IMR-90 (cell line): ENCODE results near the gene PITHD1. TPM values are rescaled to one million over a fixed set of nuclear protein-coding genes. Genes with fewer than 3 reads are reported as not detected.

Experiments
- ATAC-seq: fragments of 200-7000 bp; cut with Tn5 transposase; 2 replicates; pipeline ENCODE4 v1.9.1; 2020; ENCODE audit warnings: low read depth, mild to moderate bottlenecking, moderate library complexity
- BruUV-seq: library from RNA; stranded (reverse); fragments of 400-500 nt; replicated peaks from 2 replicates; lab custom pipeline; 2021; lab: Mats Ljungman, UMichigan
- CTCF ChIA-PET: fragments of 300-600 bp; formaldehyde crosslinking; extraction: SDS; loops from one replicate; lab custom pipeline; 2021; ENCODE audit warnings: antibody characterized with exemption; lab: Yijun Ruan, JAX
- POLR2A ChIA-PET: fragments of 300-600 bp; sonication (Branson Sonifier 250); formaldehyde crosslinking; loops from one replicate; lab custom pipeline; 2022; ENCODE audit warnings: antibody characterized with exemption; ENCODE audit not compliant: unreplicated experiment; lab: Charles Lee
- DNase-seq: peaks from one replicate; pipeline ENCODE4 v3.0.0; 2013
- H2AFZ ChIP-seq: replicated peaks from 2 replicates; pipeline ENCODE3; 2013; ENCODE audit warnings: low read length, mild to moderate bottlenecking; ENCODE audit not compliant: poor library complexity
- H2AK5ac ChIP-seq: 2 replicates; pipeline ENCODE4 v1.6.1; 2013; ENCODE audit warnings: low read depth, low read length, inconsistent platforms
- H2AK9ac ChIP-seq: replicated peaks from 2 replicates; pipeline ENCODE3; 2013; ENCODE audit warnings: mild to moderate bottlenecking, low read depth, low read length, moderate library complexity; ENCODE audit not compliant: poor library complexity
- H2BK120ac ChIP-seq: 2 replicates; pipeline ENCODE4 v1.6.1; 2013; ENCODE audit warnings: low read depth, low read length, inconsistent platforms
- H2BK15ac ChIP-seq: 3 replicates; pipeline ENCODE4 v1.6.1; 2013; ENCODE audit warnings: low read depth, low read length, inconsistent platforms
- H2BK20ac ChIP-seq: 2 replicates; pipeline ENCODE4 v1.6.1; 2013; ENCODE audit warnings: low read depth, mild to moderate bottlenecking, inconsistent platforms, low read length, moderate library complexity
- H2BK5ac ChIP-seq: 2 replicates; pipeline ENCODE4 v1.6.1; 2013; ENCODE audit warnings: mild to moderate bottlenecking, low read depth, low read length, inconsistent platforms; ENCODE audit not compliant: poor library complexity, severe bottlenecking
- H3K14ac ChIP-seq: replicated peaks from 2 replicates; pipeline ENCODE4 v1.6.1; 2013; ENCODE audit warnings: low read depth, low read length, inconsistent platforms
- H3K18ac ChIP-seq: 2 replicates; pipeline ENCODE4 v1.6.1; 2013; ENCODE audit warnings: low read depth, low read length, control low read depth
- H3K23ac ChIP-seq: 2 replicates; pipeline ENCODE4 v1.6.1; 2013; ENCODE audit warnings: low read depth, low read length, inconsistent platforms
- H3K27ac ChIP-seq: 2 replicates; pipeline ENCODE4 v1.5.1; 2013; ENCODE audit warnings: mild to moderate bottlenecking, control low read depth, low read length; ENCODE audit not compliant: insufficient read depth
- H3K27me3 ChIP-seq: 2 replicates; pipeline ENCODE4 v1.6.1; 2013; ENCODE audit warnings: low read length; ENCODE audit not compliant: control insufficient read depth, insufficient read depth
- H3K36me3 ChIP-seq: 2 replicates; pipeline ENCODE4 v1.6.1; 2013; ENCODE audit warnings: low read length, mixed read lengths; ENCODE audit not compliant: control insufficient read depth, insufficient read depth
- H3K4ac ChIP-seq: 2 replicates; pipeline ENCODE4 v1.6.1; 2013; ENCODE audit warnings: low read depth, low read length, inconsistent platforms
- H3K4me1 ChIP-seq: 2 replicates; pipeline ENCODE4 v1.6.1; 2013; ENCODE audit warnings: low read length, mixed read lengths; ENCODE audit not compliant: control insufficient read depth, insufficient read depth
- H3K4me2 ChIP-seq: 2 replicates; pipeline ENCODE4 v1.6.1; 2013; ENCODE audit warnings: low read depth, mild to moderate bottlenecking, control low read depth, low read length, moderate library complexity
- H3K4me3 ChIP-seq: 2 replicates; pipeline ENCODE4 v1.5.1; 2013; ENCODE audit warnings: low read depth, mild to moderate bottlenecking, control low read depth, low read length, moderate library complexity; ENCODE audit not compliant: insufficient read depth
- H3K56ac ChIP-seq: 2 replicates; pipeline ENCODE4 v1.6.1; 2013; ENCODE audit warnings: low read length, inconsistent platforms; ENCODE audit not compliant: insufficient read depth; ENCODE audit errors: extremely low read depth
- H3K79me1 ChIP-seq, 2 experiments: 2 replicates each; pipeline ENCODE4 v1.6.1; 2013; ENCODE audit warnings: low read length in 2 of 2, inconsistent platforms in 1 of 2, low read depth in 1 of 2
- H3K9ac ChIP-seq: 2 replicates; pipeline ENCODE4 v1.6.1; 2013; ENCODE audit warnings: low read depth, low read length, control low read depth
- H3K9me1 ChIP-seq: 2 replicates; pipeline ENCODE4 v1.6.1; 2013; ENCODE audit warnings: low read length, inconsistent platforms; ENCODE audit not compliant: insufficient read depth
- H3K9me3 ChIP-seq: 2 replicates; pipeline ENCODE4 v1.6.1; 2013; ENCODE audit warnings: low read length; ENCODE audit not compliant: control insufficient read depth, insufficient read depth
- H4K20me1 ChIP-seq: 2 replicates; pipeline ENCODE4 v1.6.1; 2013; ENCODE audit warnings: low read length, inconsistent platforms; ENCODE audit not compliant: insufficient read depth
- H4K5ac ChIP-seq: 2 replicates; pipeline ENCODE4 v1.6.1; 2013; ENCODE audit warnings: mild to moderate bottlenecking, low read depth, low read length, control low read depth
- H4K8ac ChIP-seq, 2 experiments: 2 replicates each; pipeline ENCODE4 v1.6.1; 2013; ENCODE audit warnings: low read depth in 2 of 2, low read length in 2 of 2, control low read depth in 1 of 2, inconsistent platforms in 1 of 2
- H4K91ac ChIP-seq: 2 replicates; pipeline ENCODE4 v1.6.1; 2013; ENCODE audit warnings: low read depth, low read length, inconsistent platforms; ENCODE audit not compliant: insufficient read depth
- BHLHE40 ChIP-seq: fragments of 150-350 bp; IDR thresholded peaks from 2 replicates; pipeline ENCODE4 v1.6.1; 2016; ENCODE audit warnings: mild to moderate bottlenecking, low read depth, low read length
- CEBPB ChIP-seq: IDR thresholded peaks from 2 replicates; pipeline ENCODE4 v1.6.1; 2012; ENCODE audit warnings: low read depth, low read length, improper control_type of control experiment
- FOS ChIP-seq: fragments of 150-350 bp; IDR thresholded peaks from 2 replicates; pipeline ENCODE4 v1.6.1; 2016; ENCODE audit warnings: low read depth, low read length
- MAFK ChIP-seq: IDR thresholded peaks from 2 replicates; pipeline ENCODE4 v1.6.1; 2012; ENCODE audit warnings: low read depth, low read length, improper control_type of control experiment
- POLR2A ChIP-seq: IDR thresholded peaks from 2 replicates; pipeline ENCODE4 v1.6.1; 2012; ENCODE audit warnings: mild to moderate bottlenecking, low read depth, low read length
- RAD21 ChIP-seq: IDR thresholded peaks from 2 replicates; pipeline ENCODE4 v1.6.1; 2012; ENCODE audit warnings: low read length, improper control_type of control experiment
- RFX5 ChIP-seq: IDR thresholded peaks from 2 replicates; pipeline ENCODE4 v1.8.0; 2012; ENCODE audit warnings: low read depth, mild to moderate bottlenecking, low read length, moderate library complexity
- WGBS, 2 experiments: methylation state at CpG; one replicate each; pipeline versions ENCODE4 v1.1.5 to v1.1.7; 2013; ENCODE audit warnings: missing lambda C conversion rate in 2 of 2; ENCODE audit not compliant: insufficient read length in 1 of 2; ENCODE audit errors: extremely low coverage in 2 of 2; 5-methylcytosine and 5-hydroxymethylcytosine counted together
- dilution Hi-C: fragments of 300-500 bp; cut with HindIII; formaldehyde crosslinking; loops from one replicate; pipeline ENCODE4 v1.14.3; 2018; ENCODE audit warnings: low sequenced_read_pairs; ENCODE audit not compliant: unreplicated experiment
- in situ Hi-C: fragments of 300-500 bp; cut with MboI; formaldehyde crosslinking; loops from 3 replicates; pipeline ENCODE4 v1.14.3; 2019; ENCODE audit warnings: low sequenced_read_pairs, inconsistent platforms, mixed read lengths
- intact Hi-C: fragments of 100-400 bp; cut with micrococcal nuclease; formaldehyde crosslinking; loops from 2 replicates; pipeline ENCODE4 v1.10.0; 2022
- polyA plus RNA-seq, 3 experiments: library from polyadenylated mRNA; depleted of rRNA; stranded (reverse); fragments of >200 nt; gene quantifications; 2 replicates each; pipeline ENCODE4 v1.2.3, GENCODE V29; 2012; ENCODE audit warnings: low replicate concordance in 1 of 3
- total RNA-seq: library from RNA; depleted of rRNA; stranded (reverse); fragments of >200 nt; gene quantifications from 2 replicates; pipeline ENCODE4 v1.2.3, GENCODE V29; 2012

The PITHD1 gene
- total and polyA plus RNA-seq, 2 of the 4 experiments (the other 2 are of a cell fraction) = 23.8 to 32.0 TPM

DNA sequence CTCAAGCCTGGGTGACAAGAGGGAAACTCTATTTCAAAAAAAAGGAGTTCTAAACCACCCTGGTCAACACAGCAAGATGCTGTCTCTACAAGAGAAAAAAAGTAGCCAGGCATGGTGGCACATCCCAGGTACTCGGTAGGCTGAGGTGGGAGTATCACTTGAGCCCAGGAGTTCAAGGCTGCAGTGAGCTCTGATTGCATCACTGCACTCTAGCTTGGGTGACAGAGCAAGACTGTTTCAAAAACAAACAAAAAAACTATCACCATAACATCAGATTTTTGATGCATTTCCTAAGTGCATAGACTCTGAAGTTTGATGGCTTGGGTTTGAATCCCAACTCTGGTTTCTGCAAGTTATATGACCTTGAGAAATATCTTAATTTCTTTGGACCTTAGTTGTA, 25.3 kb upstream of the PITHD1 start:
- POLR2A ChIA-PET = no interaction called here
- CTCF ChIA-PET = interaction anchor here (0.5 kb wide), 1 partner anchor 7 kb away, joined by 3 read pairs; no protein-coding TSS in a partner anchor
- Histone ChIP-seq H3K4me2 (no peak overlapping the region), H2BK120ac (no peak overlapping the region), H3K4me1 (no peaks in the 10 kb centered on the region), H4K20me1 (peaks cover 36% of the 10 kb centered on the region), H3K79me1 (peaks cover 25 to 66% of the 10 kb centered on the region in 2 experiments), H3K23ac (no peak overlapping the region), H2BK5ac (no peak overlapping the region), H2AK5ac (no peak overlapping the region), H2AK9ac (no peak overlapping the region), H3K14ac (no peak overlapping the region), H3K9me3 (no peaks in the 10 kb centered on the region), H3K18ac (no peak overlapping the region), H4K8ac (no peak overlapping the region), H3K27me3 (no peaks in the 10 kb centered on the region), H2BK20ac (no peak overlapping the region), H3K9me1 (0 out of 2 replicates have a peak, but pooled peaks cover 4% of the 10 kb centered on the region), H3K36me3 (peaks cover 64% of the 10 kb centered on the region), H4K91ac (no peak overlapping the region), H3K4me3 (no peak overlapping the region), H2AFZ (no peak overlapping the region), H3K9ac (no peak overlapping the region), H3K27ac (no peak overlapping the region), H3K56ac (no peak overlapping the region), H3K4ac (no peak overlapping the region), H4K5ac (no peak overlapping the region), H2BK15ac (no peak overlapping the region)
- DNase-seq (no peak), ATAC-seq (no peak)
- in situ Hi-C loops (loop anchor here (10.0 kb wide), 1 partner anchor 208 kb away; no protein-coding TSS in a partner anchor), intact Hi-C loops (no loop called here), dilution Hi-C loops (no loop called here)
- BruUV-seq = no TSS peak
- WGBS, 2 experiments = 100% methylated on average over 1 of the region's 1 CpG; no CpG with 5 or more reads in 1 of the 2 experiments
- TF ChIP-seq CEBPB = 0 out of 2 replicates have a peak, but pooled peaks have one; percentile 8
- no peak for TF ChIP-seq BHLHE40
- no peak for TF ChIP-seq RFX5
- no peak for TF ChIP-seq FOS
- TF ChIP-seq MAFK = no peak
- TF ChIP-seq POLR2A = no peak
- no peak for TF ChIP-seq RAD21
